Ovary (tissue), 3 donors: ENCODE measurements around the gene ZNF91.

Source experiments
- CTCF ChIP-seq, 3 donors: fragments of 450-650 bp in 2 of 3; fragments of 200-600 bp in 1 of 3; IDR thresholded peaks; one replicate each; pipeline versions ENCODE4 v1.5.1 to v1.8.0; 2016 to 2022; ENCODE audit warnings: antibody characterized with exemption in 3 of 3, mild to moderate bottlenecking in 1 of 3
- EP300 ChIP-seq: sonication (generic); formaldehyde crosslinking; IDR thresholded peaks from one replicate; pipeline ENCODE4 v1.6.1; 2017; ENCODE audit warnings: antibody characterized with exemption
- POLR2A ChIP-seq: fragments of 450-650 bp; IDR thresholded peaks from one replicate; pipeline ENCODE4 v1.6.1; 2017; ENCODE audit warnings: antibody characterized with exemption, mild to moderate bottlenecking, moderate library complexity
- donor health status: DM: no; HTN: no; CAD: no.

GRCh38 chr19:23315286-23315685 is 80.0 kb downstream of the ZNF91 start:
- TF ChIP-seq CTCF (IDR thresholded peaks at IDR 0.05) (no peak), EP300 (no peak), POLR2A (no peak)
